ENCODE results near the gene ALOX5.
"Not testable (repeated sequence)": the region's sequence is repeated elsewhere in the genome, so short reads cannot be mapped to it uniquely, and the experiment has no call there.

ALOX5 gene

GRCh38 chr10:45373576-45374349, at the start of gene ALOX5:
TSS of gene ALOX5 (plus strand) at chr10:45374216. CDS start at chr10:45374280, 64 bp downstream.
- no peak for TF ChIP-seq CTCF (IDR thresholded peaks at IDR 0.05; ENCODE audit: low read length, missing control alignments)
- DNase-seq (ENCODE audit: low read depth): no peak
- H3K4me3 ChIP-seq (replicated peaks; ENCODE audit: low read depth, low read length): no peak within 1 kb of the TSS

GRCh38 chr10:45325116-45325515, 48.9 kb upstream of the ALOX5 start:
- H3K4me3 ChIP-seq (replicated peaks; ENCODE audit: low read depth, low read length): no peak overlapping the region
- TF ChIP-seq CTCF (IDR thresholded peaks at IDR 0.05; ENCODE audit: low read length, missing control alignments): no peak
- no peak for DNase-seq (ENCODE audit: low read depth)

DNA sequence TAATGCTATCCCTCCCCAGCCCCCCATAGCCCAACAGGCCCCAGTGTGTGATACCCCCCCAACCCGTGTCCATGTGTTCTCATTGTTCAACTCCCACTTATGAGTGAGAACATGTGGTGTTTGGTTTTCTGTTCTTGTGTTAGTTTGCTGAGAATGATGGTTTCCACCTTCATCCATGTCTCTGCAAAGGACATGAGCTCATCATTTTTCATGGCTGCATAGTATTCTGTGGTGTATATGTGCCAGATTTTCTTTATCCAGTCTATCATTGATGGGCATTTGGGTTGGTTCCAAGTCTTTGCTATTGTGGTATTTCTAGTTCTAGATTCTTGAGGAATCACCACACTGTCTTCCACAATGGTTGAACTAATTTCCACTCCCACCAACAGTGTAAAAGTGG, 47.2 kb upstream of the ALOX5 start:
- not testable (repeated sequence) for H3K4me3 ChIP-seq (replicated peaks; ENCODE audit: low read depth, low read length); DNase-seq (ENCODE audit: low read depth)

- H3K4me3 ChIP-seq (replicated peaks; ENCODE audit: low read depth, low read length); DNase-seq (ENCODE audit: low read depth): not testable (repeated sequence)
Measured at GRCh38 chr10:45331824-45332223, 42.2 kb upstream of the ALOX5 start.

- DNase-seq (ENCODE audit: low read depth): no peak
- TF ChIP-seq CTCF (IDR thresholded peaks at IDR 0.05; ENCODE audit: low read length, missing control alignments): no peak
- H3K4me3 ChIP-seq (replicated peaks; ENCODE audit: low read depth, low read length): no peak overlapping the region
Measured at GRCh38 chr10:45339894-45340293, 34.1 kb upstream of the ALOX5 start.

- DNase-seq (ENCODE audit: low read depth): not testable (repeated sequence)
Measured at GRCh38 chr10:45340420-45340819, 33.6 kb upstream of the ALOX5 start.

GRCh38 chr10:45346652-45347335, 27.2 kb upstream of the ALOX5 start:
- H3K4me3 ChIP-seq (replicated peaks; ENCODE audit: low read depth, low read length); DNase-seq (ENCODE audit: low read depth): not testable (repeated sequence)

More at GRCh38 chr10:45340420-45340819, 33.6 kb upstream of the ALOX5 start:
- H3K4me3 ChIP-seq (replicated peaks; ENCODE audit: low read depth, low read length): not testable (repeated sequence)

GRCh38 chr10:45347464-45347863, 26.6 kb upstream of the ALOX5 start:
- H3K4me3 ChIP-seq (replicated peaks; ENCODE audit: low read depth, low read length); DNase-seq (ENCODE audit: low read depth): not testable (repeated sequence)

DNA sequence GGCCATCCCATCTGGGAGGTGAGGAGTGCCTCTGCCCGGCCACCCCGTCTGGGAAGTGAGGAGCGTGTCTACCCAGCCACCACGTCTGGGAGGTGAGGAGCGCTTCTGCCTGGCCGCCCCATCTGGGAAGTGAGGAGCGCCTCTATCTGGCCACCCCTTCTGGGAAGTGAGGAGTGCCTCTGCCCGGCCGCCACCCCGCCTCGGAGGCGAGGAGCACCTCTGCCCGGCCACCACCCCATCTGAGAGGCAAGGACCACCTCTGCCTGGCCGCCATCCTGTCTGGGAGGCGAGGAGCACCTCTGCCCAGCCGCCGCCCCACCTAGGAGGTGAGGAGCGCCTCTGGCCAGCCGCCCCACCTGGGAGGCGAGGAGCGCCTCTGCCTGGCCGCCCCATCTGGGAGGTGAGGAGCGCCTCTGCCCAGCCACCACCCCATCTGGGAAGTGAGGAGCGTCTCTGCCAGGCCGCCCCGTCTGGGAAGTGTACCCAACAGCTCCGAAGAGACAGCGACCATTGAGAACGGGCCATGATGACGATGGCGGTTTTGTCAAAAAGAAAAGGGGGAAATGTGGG, 25.7 kb upstream of the ALOX5 start:
- not testable (repeated sequence) for DNase-seq (ENCODE audit: low read depth); H3K4me3 ChIP-seq (replicated peaks; ENCODE audit: low read depth, low read length)

- no peak overlapping the region for H3K4me3 ChIP-seq (replicated peaks; ENCODE audit: low read depth, low read length)
- TF ChIP-seq CTCF (IDR thresholded peaks at IDR 0.05; ENCODE audit: low read length, missing control alignments): no peak
- DNase-seq (ENCODE audit: low read depth): no peak
Measured at GRCh38 chr10:45353186-45353585, 20.8 kb upstream of the ALOX5 start.

Data from fibroblast of pulmonary artery (primary cell).